MM.1S (cell line): Measurements from ENCODE around the gene CHKB.

Experiments
- DNase-seq: peaks from one replicate; pipeline ENCODE4 v3.0.0-alpha.2; 2015
- H2AFZ ChIP-seq: fragments of 300-600 bp; sonication (generic); 2 replicates; pipeline ENCODE4 v1.6.0; 2016; ENCODE audit warnings: antibody characterized with exemption, low read length
- H3F3A ChIP-seq: fragments of 300-600 bp; sonication (generic); 2 replicates; pipeline ENCODE4 v1.6.1; 2016; ENCODE audit warnings: mild to moderate bottlenecking, antibody characterized with exemption, low read length, moderate library complexity, mixed read lengths; ENCODE audit not compliant: insufficient read depth
- H3K27ac ChIP-seq: fragments of 300-600 bp; sonication (generic); 2 replicates; pipeline ENCODE4 v1.5.1; 2016; ENCODE audit warnings: mild to moderate bottlenecking, low read length
- H3K27me3 ChIP-seq: fragments of 300-600 bp; sonication (generic); replicated peaks from 2 replicates; pipeline ENCODE4 v1.6.0; 2016; ENCODE audit warnings: low read length; ENCODE audit not compliant: insufficient read depth
- H3K36me3 ChIP-seq: fragments of 300-600 bp; sonication (generic); replicated peaks from 2 replicates; pipeline ENCODE4 v1.6.1; 2016; ENCODE audit warnings: mild to moderate bottlenecking, low read length, mixed read lengths; ENCODE audit not compliant: insufficient read depth
- H3K4me1 ChIP-seq: fragments of 300-600 bp; sonication (generic); 2 replicates; pipeline ENCODE4 v1.6.1; 2016; ENCODE audit warnings: low read length, mixed read lengths
- H3K4me2 ChIP-seq: fragments of 300-600 bp; sonication (generic); 2 replicates; pipeline ENCODE4 v1.6.0; 2016; ENCODE audit warnings: low read depth, low read length
- H3K4me3 ChIP-seq: fragments of 300-600 bp; sonication (generic); 2 replicates; pipeline ENCODE4 v1.5.1; 2016; ENCODE audit warnings: low read length, mixed read lengths
- H3K79me2 ChIP-seq: fragments of 300-600 bp; sonication (generic); 2 replicates; pipeline ENCODE4 v1.6.1; 2016; ENCODE audit warnings: mixed run types, low read length, mixed read lengths
- H3K9ac ChIP-seq: fragments of 300-600 bp; sonication (generic); 2 replicates; pipeline ENCODE4 v1.6.1; 2016; ENCODE audit warnings: low read length, mixed read lengths
- H3K9me2 ChIP-seq: fragments of 300-600 bp; sonication (generic); replicated peaks from 2 replicates; pipeline ENCODE4 v1.6.1; 2016; ENCODE audit warnings: mild to moderate bottlenecking, low read length, mixed read lengths; ENCODE audit not compliant: insufficient read depth
- H3K9me3 ChIP-seq: fragments of 300-600 bp; sonication (generic); replicated peaks from 2 replicates; pipeline ENCODE4 v1.6.1; 2016; ENCODE audit warnings: mild to moderate bottlenecking, low read length, mixed read lengths; ENCODE audit not compliant: insufficient read depth
- H4K20me1 ChIP-seq: fragments of 300-600 bp; sonication (generic); 2 replicates; pipeline ENCODE4 v1.6.1; 2016; ENCODE audit warnings: mild to moderate bottlenecking, low read length, moderate library complexity, mixed read lengths; ENCODE audit not compliant: insufficient read depth
- EZH2 ChIP-seq: fragments of 300-600 bp; sonication (generic); optimal IDR thresholded peaks from 2 replicates; pipeline ENCODE3; 2017; ENCODE audit warnings: low read depth, mild to moderate bottlenecking, antibody characterized with exemption, low read length, mixed read lengths
- EZH2phosphoT487 ChIP-seq: fragments of 300-600 bp; sonication (generic); IDR thresholded peaks from 2 replicates; pipeline ENCODE4 v1.6.1; 2018; ENCODE audit warnings: antibody characterized with exemption, low read length
- TF ChIP-seq, protein P1 (sequence below): fragments of 300-600 bp; sonication (generic); IDR thresholded peaks from 2 replicates; pipeline ENCODE4 v1.5.1; 2016; ENCODE audit warnings: antibody characterized with exemption, low read length, mixed read lengths

CHKB gene

DNA sequence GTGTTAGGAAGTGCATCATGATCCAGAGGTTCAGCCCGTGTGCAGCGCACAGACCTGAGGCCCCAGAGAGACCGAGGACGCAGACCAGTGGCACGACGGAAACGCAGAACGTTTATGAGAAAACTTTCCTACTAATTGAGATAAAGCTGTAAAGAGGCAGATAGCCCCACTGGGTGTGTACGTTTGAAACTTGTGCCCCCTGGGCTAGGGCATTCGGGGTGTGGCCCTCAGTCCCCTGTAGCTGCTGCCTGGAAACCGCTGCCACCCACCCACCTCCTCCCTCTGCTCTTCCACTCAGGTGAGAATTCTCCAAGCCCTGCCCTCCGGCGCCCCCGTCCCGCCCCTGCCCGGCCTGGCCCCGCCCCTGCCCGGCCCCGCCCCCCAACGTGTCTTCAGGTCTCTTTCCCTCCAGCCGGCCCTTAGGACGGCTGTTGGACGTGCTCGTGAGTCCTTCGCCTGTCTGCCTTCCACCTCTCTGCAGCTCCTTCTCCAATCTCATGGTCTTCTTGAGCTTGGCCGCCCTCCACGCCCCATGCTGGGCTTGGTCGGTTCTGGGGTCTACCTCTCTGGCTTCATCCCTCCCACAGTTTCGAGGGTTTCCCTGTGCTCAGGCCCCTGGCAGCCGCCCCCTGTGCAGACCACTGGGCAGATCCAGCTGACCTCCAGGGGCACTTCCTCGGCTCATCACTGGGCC, 30.0 kb upstream of the CHKB start:
- Histone ChIP-seq H3K36me3 (no peaks in the 10 kb centered on the region), H3K9ac (no peak overlapping the region), H3K9me3 (no peaks in the 10 kb centered on the region), H3K79me2 (no peaks in the 10 kb centered on the region), H3F3A (no peaks in the 10 kb centered on the region), H3K4me3 (no peak overlapping the region), H3K9me2 (no peaks in the 10 kb centered on the region), H3K27me3 (peaks cover 64% of the 10 kb centered on the region), H4K20me1 (no peaks in the 10 kb centered on the region), H3K27ac (no peak overlapping the region), H2AFZ (0 out of 2 replicates have a peak overlapping the region, but pooled peaks have one; percentile 23), H3K4me2 (no peak overlapping the region), H3K4me1 (no peaks in the 10 kb centered on the region)
- TF ChIP-seq, protein P1, sequence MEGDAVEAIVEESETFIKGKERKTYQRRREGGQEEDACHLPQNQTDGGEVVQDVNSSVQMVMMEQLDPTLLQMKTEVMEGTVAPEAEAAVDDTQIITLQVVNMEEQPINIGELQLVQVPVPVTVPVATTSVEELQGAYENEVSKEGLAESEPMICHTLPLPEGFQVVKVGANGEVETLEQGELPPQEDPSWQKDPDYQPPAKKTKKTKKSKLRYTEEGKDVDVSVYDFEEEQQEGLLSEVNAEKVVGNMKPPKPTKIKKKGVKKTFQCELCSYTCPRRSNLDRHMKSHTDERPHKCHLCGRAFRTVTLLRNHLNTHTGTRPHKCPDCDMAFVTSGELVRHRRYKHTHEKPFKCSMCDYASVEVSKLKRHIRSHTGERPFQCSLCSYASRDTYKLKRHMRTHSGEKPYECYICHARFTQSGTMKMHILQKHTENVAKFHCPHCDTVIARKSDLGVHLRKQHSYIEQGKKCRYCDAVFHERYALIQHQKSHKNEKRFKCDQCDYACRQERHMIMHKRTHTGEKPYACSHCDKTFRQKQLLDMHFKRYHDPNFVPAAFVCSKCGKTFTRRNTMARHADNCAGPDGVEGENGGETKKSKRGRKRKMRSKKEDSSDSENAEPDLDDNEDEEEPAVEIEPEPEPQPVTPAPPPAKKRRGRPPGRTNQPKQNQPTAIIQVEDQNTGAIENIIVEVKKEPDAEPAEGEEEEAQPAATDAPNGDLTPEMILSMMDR, result no peak
- TF ChIP-seq EZH2, result no peak
- TF ChIP-seq EZH2phosphoT487, result no peak
- no peak for DNase-seq

DNA sequence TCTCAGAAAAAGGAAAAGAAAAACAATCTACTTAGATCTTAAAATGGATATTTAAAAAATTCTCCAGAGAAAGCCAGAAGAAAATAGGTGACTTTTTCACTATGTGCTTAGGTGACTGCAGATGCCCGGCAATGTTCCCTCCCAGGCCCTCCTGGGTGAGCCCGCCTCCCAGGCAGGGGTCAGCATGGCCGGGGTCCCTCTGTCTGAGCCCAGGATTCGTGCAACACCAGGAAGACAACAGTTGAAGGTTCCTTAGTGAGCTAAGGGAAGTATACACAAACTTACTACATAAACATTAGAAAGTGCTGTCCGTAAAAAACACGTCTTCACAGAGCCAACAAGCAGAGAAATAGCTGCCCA, 29.5 kb upstream of the CHKB start:
- TF ChIP-seq EZH2, result no peak
- no peak for TF ChIP-seq EZH2phosphoT487
- TF ChIP-seq, protein P1, result no peak
- no peaks in the 10 kb centered on the region for H3K9me2 ChIP-seq
- no peaks in the 10 kb centered on the region for H3F3A ChIP-seq
- H2AFZ ChIP-seq, result no peak overlapping the region
- no peak overlapping the region for H3K4me3 ChIP-seq
- no peak overlapping the region for H3K27ac ChIP-seq
- DNase-seq, result no peak
- no peak overlapping the region for H3K4me2 ChIP-seq
- H3K4me1 ChIP-seq, result no peaks in the 10 kb centered on the region
- no peaks in the 10 kb centered on the region for H3K36me3 ChIP-seq
- H3K27me3 ChIP-seq, result peaks cover 70% of the 10 kb centered on the region
- H4K20me1 ChIP-seq, result no peaks in the 10 kb centered on the region
- no peak overlapping the region for H3K9ac ChIP-seq
- H3K9me3 ChIP-seq, result no peaks in the 10 kb centered on the region
- H3K79me2 ChIP-seq, result no peaks in the 10 kb centered on the region

DNA sequence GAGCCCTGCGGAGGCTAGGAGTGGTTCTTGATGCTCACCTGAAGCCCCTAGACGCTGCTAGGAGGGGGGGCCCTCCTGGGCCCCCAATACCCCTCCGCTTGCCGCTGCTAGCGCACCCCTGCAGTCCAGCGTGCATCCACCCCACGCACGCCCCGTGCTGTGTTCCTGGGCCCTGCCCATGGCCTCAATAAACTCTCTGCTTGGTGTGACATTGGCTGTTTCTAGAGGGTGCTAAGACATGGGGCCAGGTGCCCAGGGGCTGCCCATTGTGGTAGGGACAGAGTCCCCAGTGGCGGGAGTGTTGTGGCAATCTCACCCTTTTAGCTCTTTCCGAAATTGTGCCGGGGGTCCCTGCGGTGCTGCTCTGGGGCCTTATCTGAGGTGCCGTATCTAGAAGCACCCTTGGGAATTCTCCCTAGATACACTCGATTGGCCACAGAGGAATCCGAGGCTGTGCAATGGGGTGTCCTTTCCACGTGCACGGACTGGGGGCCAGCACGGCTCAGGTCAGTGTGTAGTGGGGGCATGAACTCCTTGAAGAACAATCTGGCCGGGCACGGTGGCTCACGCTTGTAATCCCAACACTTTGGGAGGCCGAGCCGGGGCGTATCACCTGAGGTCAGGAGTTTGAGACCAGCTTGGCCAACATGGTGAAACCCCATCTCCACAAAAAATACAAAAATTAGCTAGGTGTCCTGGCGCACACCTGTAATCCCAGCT, 28.9 kb upstream of the CHKB start:
- Histone ChIP-seq H3K9ac (no peak overlapping the region), H4K20me1 (no peaks in the 10 kb centered on the region), H3K36me3 (no peaks in the 10 kb centered on the region), H3K4me2 (no peak overlapping the region), H3K27ac (no peak overlapping the region), H3K4me3 (no peak overlapping the region), H3K4me1 (no peaks in the 10 kb centered on the region), H2AFZ (no peak overlapping the region), H3K79me2 (no peaks in the 10 kb centered on the region), H3K9me2 (no peaks in the 10 kb centered on the region), H3K9me3 (no peaks in the 10 kb centered on the region), H3F3A (no peaks in the 10 kb centered on the region), H3K27me3 (peaks cover 76% of the 10 kb centered on the region)
- DNase-seq, result no peak
- TF ChIP-seq EZH2phosphoT487 (no peak), EZH2 (no peak)
- TF ChIP-seq, protein P1, result no peak
